ENCODE results near the gene FABP6. TPM values are rescaled to one million over a fixed set of nuclear protein-coding genes. Genes with fewer than 3 reads are reported as not detected.
A peak's percentile ranks its signal among the peaks of the same experiment; 100 is the strongest.

FABP6 gene
- polyA plus RNA-seq, 2 of the 4 experiments (the other 2 are of a cell fraction), result 0.75 to 0.93 TPM

DNA sequence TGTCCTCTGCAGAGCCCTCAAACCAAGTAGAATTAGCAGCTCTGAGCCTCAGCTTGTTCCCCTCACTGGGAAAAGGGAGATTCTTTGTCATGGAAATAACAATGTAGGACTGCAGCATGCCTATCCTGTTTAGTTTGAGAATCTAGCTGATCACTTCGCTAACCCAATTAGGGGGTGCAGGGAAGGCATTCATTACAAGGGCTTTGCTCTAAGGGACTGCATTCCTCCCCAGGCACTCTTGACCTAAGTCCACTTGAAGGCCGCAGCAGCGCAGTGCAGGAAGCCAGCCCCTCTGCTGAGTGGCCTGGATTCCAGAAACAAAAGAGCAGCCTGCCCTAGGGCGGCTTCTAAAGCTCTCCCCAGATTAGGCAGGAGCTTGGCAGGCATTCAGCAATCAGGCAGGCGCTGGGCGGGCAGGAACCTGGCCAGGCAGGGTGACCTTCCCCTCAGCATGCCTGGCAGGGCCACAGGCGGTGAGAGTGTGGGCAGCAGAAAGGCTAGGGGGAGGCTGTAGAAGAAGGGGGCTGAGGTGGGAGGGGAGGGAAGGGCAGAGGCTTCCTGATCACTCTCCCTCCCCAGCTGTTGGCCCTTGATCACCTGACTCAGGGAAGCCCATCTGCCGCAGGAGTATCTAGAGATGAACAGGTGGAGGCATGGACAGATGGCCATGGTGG lies 58.2 kb downstream of the FABP6 start:
- DNase-seq (ENCODE audit: low read depth in 1 of 2, low spot score in 1 of 2), result no peak
- FAIRE-seq, result no peak
- ChIA-PET CTCF (interaction anchor here (0.9 to 1.2 kb wide), 3 partner anchors 16 to 57 kb away, joined by 3 read pairs; no protein-coding TSS in a partner anchor), POLR2A (no interaction called here)
- TF ChIP-seq EP300 (IDR thresholded peaks at IDR 0.05) (no peak), FOSL2 (IDR thresholded peaks at IDR 0.05) (no peak), FOSL2 (CRISPR knock-in tag; IDR thresholded peaks at IDR 0.05) (no peak), POLR2A (IDR thresholded peaks at IDR 0.05; ENCODE audit: low read length) (peak; percentile 12; the same call in 1 of the 2 replicates)
- no peak overlapping the region for H3K4me2 ChIP-seq
- no peaks in the 10 kb centered on the region for H3K9me3 ChIP-seq
- H3K4me3 ChIP-seq, result no peak overlapping the region
- 0 out of 6 replicates have a peak, but pooled peaks of 1 of the 2 experiments have one; percentile 28 for ATAC-seq
- no peak overlapping the region for H3K27ac ChIP-seq
- 88% methylated on average over 8 of the region's 8 CpGs for WGBS (ENCODE audit: missing lambda C conversion rate)
- H3K4me1 ChIP-seq, result no peaks in the 10 kb centered on the region

Other genes starting within 250 kb of the FABP6 start
- 48.6 and 64.9 TPM in 2 replicates for gene TTC1, start 220.4 kb upstream of the FABP6 start, polyA plus RNA-seq (2011; rRNA removed)
- gene TTC1, start 220.4 kb upstream of the FABP6 start, polyA plus RNA-seq (2017; fragmentation: RNase III; extraction: RNeasy Plus Mini Kit Qiagen cat#74134 plus additional on column Dnase treatment), result 77.8 to 79.7 TPM (median 78.1 TPM) in 3 replicates
- 10.9 and 15.2 TPM in 2 replicates for gene PWWP2A, start 110.1 kb upstream of the FABP6 start, polyA plus RNA-seq (2011; rRNA removed)
- 8.7 to 9.0 TPM (median 8.8 TPM) in 3 replicates for gene PWWP2A, start 110.1 kb upstream of the FABP6 start, polyA plus RNA-seq (2017; fragmentation: RNase III; extraction: RNeasy Plus Mini Kit Qiagen cat#74134 plus additional on column Dnase treatment)
- gene CCNJL, start 83.1 kb downstream of the FABP6 start, polyA plus RNA-seq (2011; rRNA removed), result 16.2 and 16.8 TPM in 2 replicates
- gene CCNJL, start 83.1 kb downstream of the FABP6 start, polyA plus RNA-seq (2017; fragmentation: RNase III; extraction: RNeasy Plus Mini Kit Qiagen cat#74134 plus additional on column Dnase treatment), result 6.6 to 8.4 TPM (median 7.4 TPM) in 3 replicates
- gene C1QTNF2, start 141.1 kb downstream of the FABP6 start, polyA plus RNA-seq (2011; rRNA removed), result 0.04 TPM in 1 of 2 replicates, not detected in the other
- gene C1QTNF2, start 141.1 kb downstream of the FABP6 start, polyA plus RNA-seq (2017; fragmentation: RNase III; extraction: RNeasy Plus Mini Kit Qiagen cat#74134 plus additional on column Dnase treatment), result 0.06 to 0.08 TPM (median 0.08 TPM) in 3 replicates
- gene FAM200C, start 170.5 kb downstream of the FABP6 start, polyA plus RNA-seq (2011; rRNA removed), result 4.3 TPM in 2 replicates
- gene FAM200C, start 170.5 kb downstream of the FABP6 start, polyA plus RNA-seq (2017; fragmentation: RNase III; extraction: RNeasy Plus Mini Kit Qiagen cat#74134 plus additional on column Dnase treatment), result 2.5 to 2.7 TPM (median 2.6 TPM) in 3 replicates
- gene SLU7, start 189.6 kb downstream of the FABP6 start, polyA plus RNA-seq (2011; rRNA removed), result 49.0 and 67.0 TPM in 2 replicates
- 68.9 to 80.0 TPM (median 75.5 TPM) in 3 replicates for gene SLU7, start 189.6 kb downstream of the FABP6 start, polyA plus RNA-seq (2017; fragmentation: RNase III; extraction: RNeasy Plus Mini Kit Qiagen cat#74134 plus additional on column Dnase treatment)
- 180 and 227 TPM in 2 replicates for gene PTTG1, start 192.3 kb downstream of the FABP6 start, polyA plus RNA-seq (2011; rRNA removed)
- gene PTTG1, start 192.3 kb downstream of the FABP6 start, polyA plus RNA-seq (2017; fragmentation: RNase III; extraction: RNeasy Plus Mini Kit Qiagen cat#74134 plus additional on column Dnase treatment), result 195 to 226 TPM (median 222 TPM) in 3 replicates

Measured in A549 (cell line).